ENCODE measurements around the gene CRABP1.

CRABP1 gene

GRCh38 chr15:78317145-78317836 is 22.9 kb upstream of the CRABP1 start:
- DNase-seq: peak; percentile 10

GRCh38 chr15:78319588-78319987 is 20.6 kb upstream of the CRABP1 start:
- DNase-seq: no peak

DNA sequence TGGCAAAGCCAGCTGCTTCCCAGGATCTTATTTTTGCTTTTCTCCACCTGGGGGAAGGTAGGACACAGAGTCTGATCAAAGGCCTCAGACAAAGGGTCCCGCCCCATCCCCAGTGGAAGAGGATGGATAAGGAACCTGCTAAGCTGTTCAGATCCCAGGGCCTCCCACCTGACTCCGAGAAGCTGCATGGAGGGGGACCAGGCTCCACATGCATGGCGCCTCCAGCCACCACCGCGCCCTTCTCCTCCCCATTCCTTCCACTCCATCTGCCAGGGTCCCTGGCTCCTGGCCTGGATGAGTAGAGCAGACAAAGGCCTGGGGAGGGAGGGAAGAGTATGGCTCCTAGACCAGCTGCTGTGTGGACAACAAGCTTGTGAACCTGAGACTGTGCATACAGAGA is 20.0 kb upstream of the CRABP1 start:
- no peak for DNase-seq

- DNase-seq: no peak
Observed at GRCh38 chr15:78321041-78321570, 19.0 kb upstream of the CRABP1 start.

GRCh38 chr15:78321786-78322185 is 18.4 kb upstream of the CRABP1 start:
- DNase-seq: no peak

GRCh38 chr15:78322243-78322642 is 17.9 kb upstream of the CRABP1 start:
- peak; percentile 88 for DNase-seq

DNA sequence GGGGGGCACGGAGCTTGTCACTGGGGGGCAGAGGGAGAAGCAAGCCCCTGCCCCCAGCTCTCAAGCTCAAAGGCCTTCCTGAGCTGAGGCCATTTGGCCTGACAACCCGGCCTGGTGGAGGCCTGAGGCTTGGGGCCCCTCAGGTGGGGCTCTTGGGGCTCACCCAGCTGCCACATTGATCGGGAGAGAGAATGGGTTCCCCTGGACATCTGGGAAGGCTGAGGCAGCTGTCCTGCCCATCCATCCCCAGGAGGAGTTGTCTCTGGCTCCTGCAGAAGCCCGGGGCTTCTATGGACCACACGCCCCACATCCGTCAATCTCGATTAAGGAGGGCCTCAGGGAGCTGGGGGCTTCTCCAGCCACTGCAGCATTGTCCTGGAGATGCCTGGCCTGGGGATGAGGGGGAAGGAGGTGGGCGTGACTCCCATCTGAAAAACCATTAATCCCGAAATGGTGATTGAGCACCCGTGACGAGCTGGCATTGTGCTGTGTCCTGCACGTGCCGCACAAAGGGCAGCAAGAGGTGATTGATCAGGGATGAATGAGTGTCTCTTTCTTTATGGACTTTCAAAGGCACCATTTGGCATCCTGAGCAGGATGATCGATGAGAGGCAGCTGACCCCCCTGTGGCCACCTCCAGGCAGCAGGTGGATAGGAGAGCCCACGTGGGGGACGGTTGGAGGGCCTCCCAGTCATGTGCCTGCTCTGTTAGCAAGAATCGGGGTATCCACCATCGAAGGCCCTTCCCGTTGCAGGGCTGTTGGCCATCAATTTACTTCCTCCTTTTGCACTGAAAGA is 17.2 kb upstream of the CRABP1 start:
- DNase-seq: no peak

DNA sequence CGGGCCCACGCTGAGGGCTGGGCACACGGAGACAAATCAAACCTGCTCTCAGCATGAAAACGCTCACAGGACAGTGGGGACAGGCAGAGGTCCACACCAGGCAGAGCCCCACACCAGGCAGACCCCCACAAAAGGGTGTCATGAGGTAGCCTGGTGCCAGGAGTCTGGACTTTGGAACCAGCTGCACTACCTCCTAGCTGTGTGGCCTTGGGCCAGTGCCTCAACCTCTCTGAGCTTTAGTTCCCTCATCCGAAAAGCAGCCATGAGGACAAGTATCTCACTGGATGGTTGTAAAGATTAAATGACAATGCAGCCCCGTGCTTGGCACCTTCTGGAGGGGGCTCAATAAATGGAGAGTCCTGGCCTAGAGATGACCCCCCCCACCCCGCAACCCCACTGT is 16.5 kb upstream of the CRABP1 start:
- no peak for DNase-seq

DNA sequence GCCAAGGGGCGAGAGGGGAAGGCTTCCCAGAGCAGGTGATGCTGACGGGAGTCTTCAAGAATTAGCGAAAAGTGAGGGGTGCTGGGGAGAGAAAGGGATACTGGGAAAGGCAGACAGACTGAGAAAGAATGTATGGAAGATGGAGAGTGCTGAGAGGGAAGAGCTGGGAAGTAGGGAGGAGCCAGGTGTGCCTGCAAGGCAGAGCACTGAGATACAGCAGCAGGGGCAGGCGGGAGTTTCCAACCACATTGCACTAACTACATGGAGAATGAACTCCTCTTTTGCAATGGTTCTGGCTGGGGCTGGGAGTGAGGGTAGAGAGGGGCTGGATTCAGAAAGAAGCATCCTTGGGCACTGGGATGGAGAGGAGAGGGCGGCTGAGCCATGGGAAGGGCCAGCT is 16.0 kb upstream of the CRABP1 start:
- DNase-seq: no peak

DNA sequence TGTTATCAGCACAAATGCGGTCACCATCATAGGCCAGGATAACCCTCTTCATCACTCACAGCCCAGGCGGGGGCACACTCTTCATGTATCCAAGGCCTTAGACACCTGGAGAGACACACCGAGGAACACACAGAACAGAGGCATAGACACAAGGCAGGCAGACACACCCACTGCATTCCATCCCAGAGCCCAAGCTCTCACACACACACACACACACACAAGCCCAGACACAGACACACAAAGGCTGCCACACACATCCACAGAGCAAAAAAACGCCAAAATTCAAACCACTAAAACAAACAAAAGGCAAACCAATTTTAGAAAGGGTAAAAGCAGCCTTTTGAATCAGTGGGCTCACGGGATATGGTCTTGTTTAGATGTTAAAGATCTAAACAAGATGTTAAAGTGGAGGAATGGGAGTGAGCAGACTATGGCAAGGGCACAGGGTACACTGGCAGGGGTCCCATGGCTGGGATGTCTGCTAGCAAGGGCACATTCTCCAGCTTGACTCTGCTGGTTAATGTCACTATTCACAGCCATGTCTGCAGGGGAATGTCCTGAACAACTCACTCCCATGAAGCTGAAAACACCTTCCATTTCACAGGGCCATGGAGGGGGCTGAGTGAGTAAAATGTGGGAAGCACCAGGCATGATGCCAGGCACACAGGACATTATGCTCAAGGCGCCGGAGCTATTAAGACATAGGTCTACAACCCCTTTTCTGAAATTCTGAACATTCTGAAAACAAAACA is 14.9 kb upstream of the CRABP1 start:
- no peak for DNase-seq

GRCh38 chr15:78327466-78327865 is 12.7 kb upstream of the CRABP1 start:
- DNase-seq: no peak

DNA sequence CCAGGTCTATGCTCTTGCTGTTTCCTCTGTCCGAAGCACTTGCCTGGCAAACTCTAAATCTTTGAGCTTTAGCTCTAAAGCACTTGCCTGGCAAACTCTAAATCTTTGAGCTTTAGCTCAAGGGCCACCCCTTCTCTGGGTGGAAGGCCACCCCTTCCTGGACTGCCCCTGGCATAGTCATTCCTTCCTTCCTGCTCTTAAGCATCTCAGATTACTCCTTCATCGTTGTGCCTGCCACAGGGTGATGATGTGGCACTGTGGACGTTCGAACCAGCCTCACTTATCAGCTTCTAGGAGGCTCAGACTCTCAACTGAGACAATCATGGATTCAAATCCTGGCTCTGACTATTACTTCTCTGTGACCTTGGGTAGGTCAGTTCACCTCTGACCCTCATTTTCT is 10.5 kb upstream of the CRABP1 start:
- no peak for DNase-seq

DNA sequence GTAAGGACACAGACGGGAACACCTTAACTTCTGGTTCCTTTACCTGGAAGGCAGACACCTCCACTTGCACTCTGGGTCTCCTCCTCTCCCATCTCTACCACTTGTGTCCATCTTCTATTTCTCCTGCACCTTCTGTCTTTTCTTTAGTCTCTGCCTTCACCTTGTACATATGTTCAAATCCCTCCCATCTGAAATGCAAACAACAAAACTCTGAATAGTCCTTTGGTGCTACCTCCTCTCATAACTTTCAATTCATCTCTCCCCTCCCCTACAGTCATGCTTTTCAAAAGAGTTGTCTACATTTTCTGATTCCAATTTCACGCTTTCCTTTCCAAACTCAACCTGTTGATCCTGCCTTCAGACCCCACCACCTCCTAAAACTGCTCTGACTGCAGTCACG is 5.3 kb upstream of the CRABP1 start:
- no peak for DNase-seq

DNA sequence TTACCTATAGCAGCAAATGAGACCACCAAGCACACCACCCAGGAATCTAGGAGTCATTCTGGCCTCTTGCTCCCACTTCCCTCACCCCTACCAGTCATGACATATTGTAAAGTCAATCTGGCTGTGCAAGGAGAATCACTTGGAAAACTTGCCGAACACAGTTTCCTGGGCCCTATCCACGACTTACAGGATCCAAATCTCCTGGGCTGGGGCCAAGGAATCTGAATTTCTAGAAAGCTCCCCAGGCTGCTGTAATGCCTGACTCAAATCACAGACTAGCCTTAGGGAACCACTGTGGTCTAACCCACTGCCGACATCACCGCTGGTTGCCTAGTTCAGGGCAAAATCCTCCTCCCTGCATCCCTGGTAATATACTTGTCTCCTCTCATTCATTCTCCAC is 4.2 kb upstream of the CRABP1 start:
- DNase-seq: no peak

- no peak for DNase-seq
Observed at GRCh38 chr15:78338781-78339180, 1.4 kb upstream of the CRABP1 start.

DNA sequence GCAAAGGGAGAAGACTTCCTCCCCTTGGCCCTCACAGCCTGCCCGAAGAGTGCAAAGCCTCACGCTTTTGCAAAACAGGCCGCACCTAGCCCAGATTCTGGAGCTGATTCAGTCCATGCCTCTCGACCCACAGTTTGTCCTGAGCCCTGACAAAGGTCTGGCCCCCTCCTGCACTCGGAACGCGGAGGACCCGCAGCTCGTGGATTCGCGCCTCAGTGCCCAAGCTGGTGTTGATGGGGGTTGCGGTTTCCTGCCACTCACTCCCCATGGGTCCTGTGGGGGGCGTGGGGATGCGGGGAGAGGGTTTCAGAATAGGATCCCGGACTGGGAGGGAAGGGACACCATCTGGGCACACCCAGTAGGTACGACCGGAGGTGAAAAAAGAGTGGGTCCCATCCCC is 594 bp upstream of the CRABP1 start:
- DNase-seq: no peak

DNA sequence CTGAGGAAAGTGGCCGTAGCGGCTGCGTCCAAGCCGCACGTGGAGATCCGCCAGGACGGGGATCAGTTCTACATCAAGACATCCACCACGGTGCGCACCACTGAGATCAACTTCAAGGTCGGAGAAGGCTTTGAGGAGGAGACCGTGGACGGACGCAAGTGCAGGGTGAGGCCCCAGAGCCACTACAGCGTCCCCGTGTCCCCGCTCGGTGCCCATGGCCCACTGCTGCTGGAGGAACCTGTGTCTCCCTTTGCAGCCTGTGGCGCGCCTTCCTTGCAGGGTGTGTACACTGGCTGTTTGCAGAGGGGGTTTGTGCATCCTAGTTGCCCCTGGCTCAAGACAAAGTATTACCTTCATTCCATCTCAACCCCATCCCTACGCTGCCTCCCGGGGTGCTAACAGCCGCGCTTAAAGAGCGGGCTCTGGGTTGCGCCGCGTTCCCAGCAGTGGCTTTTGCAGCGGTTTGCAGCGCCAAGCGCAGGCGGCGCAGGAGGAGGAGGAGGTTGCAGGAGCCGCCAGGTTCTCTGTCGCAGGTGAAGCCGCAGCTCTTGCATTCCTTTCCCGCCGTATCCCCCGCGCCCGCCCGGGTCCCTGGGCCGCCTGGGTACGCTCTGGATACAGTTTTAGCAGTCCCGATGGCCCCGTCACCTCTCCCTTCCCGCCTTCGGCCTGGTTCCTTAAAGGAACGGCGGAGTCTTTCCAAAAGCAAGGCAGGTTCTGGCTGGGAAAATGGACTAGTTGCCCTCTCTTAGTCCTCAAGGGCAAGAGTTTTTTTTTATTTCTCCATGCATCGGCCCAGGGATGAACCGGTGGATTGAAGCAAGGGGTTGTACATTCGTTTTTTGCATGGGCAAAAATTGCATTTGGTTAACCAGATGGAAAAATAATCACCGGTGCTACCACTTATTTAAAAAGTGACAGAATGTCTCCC is 1.2 kb downstream of the CRABP1 start:
- DNase-seq: peak; percentile 29

- DNase-seq: no peak
Observed at GRCh38 chr15:78342021-78342420, 1.9 kb downstream of the CRABP1 start.

- DNase-seq: peak; percentile 58
Observed at GRCh38 chr15:78343276-78344060, 3.3 kb downstream of the CRABP1 start.

- DNase-seq: no peak
Observed at GRCh38 chr15:78345396-78346125, 5.4 kb downstream of the CRABP1 start.

Measured in NCI-H146 (cell line).